H1 (cell line): ENCODE data around the gene FHIT. TPM values are rescaled to one million over a fixed set of nuclear protein-coding genes. Genes with fewer than 3 reads are reported as not detected.

Source experiments
- CTCF ChIA-PET: fragments of 300-600 bp; sonication (Branson Sonifier 250); formaldehyde crosslinking; loops from one replicate; lab custom pipeline; 2021; ENCODE audit not compliant: partially characterized antibody; lab: Charles Lee
- POLR2A ChIA-PET: fragments of 300-600 bp; sonication (Branson Sonifier 250); formaldehyde crosslinking; loops from one replicate; lab custom pipeline; 2021; ENCODE audit warnings: inconsistent platforms; ENCODE audit not compliant: partially characterized antibody; lab: Charles Lee
- DNase-seq, 2 experiments: peaks; one replicate each; pipeline versions ENCODE4 v3.0.0 to v3.0.0-alpha.2; 2010 to 2022; ENCODE audit warnings: low spot score in 2 of 2, low read depth in 1 of 2, mixed read lengths in 1 of 2
- FAIRE-seq: peaks from 2 replicates; lab custom pipeline; 2011; peaks lifted over from hg19 to GRCh38; lab: Jason Lieb, UNC
- H2AFZ ChIP-seq: 2 replicates; pipeline ENCODE4 v1.8.1; 2012; ENCODE audit warnings: low read length, inconsistent platforms
- H2AK5ac ChIP-seq: 2 replicates; pipeline ENCODE4 v1.6.1; 2013; ENCODE audit warnings: low read depth, low read length
- H2BK120ac ChIP-seq: replicated peaks from 2 replicates; pipeline ENCODE3; 2013; ENCODE audit warnings: low read depth, low read length, inconsistent platforms
- H2BK12ac ChIP-seq: 2 replicates; pipeline ENCODE4 v1.6.1; 2013; ENCODE audit warnings: low read depth, low read length
- H2BK15ac ChIP-seq: 2 replicates; pipeline ENCODE4 v1.6.1; 2013; ENCODE audit warnings: low read length
- H2BK20ac ChIP-seq: 2 replicates; pipeline ENCODE4 v1.6.1; 2013; ENCODE audit warnings: low read length
- H2BK5ac ChIP-seq: 2 replicates; pipeline ENCODE4 v1.6.1; 2013; ENCODE audit warnings: low read depth, low read length
- H3K14ac ChIP-seq: 2 replicates; pipeline ENCODE4 v1.6.1; 2013; ENCODE audit warnings: inconsistent platforms; ENCODE audit not compliant: insufficient read length
- H3K18ac ChIP-seq: 2 replicates; pipeline ENCODE4 v1.6.1; 2013; ENCODE audit warnings: low read length; ENCODE audit errors: extremely low read depth
- H3K23ac ChIP-seq: 2 replicates; pipeline ENCODE4 v1.6.1; 2013; ENCODE audit warnings: inconsistent platforms; ENCODE audit not compliant: insufficient read length
- H3K23me2 ChIP-seq: 2 replicates; pipeline ENCODE4 v1.6.1; 2013; ENCODE audit warnings: low read depth, low read length
- H3K27ac ChIP-seq: 2 replicates; pipeline ENCODE4 v1.6.1; 2011; ENCODE audit warnings: low read depth, low read length, inconsistent platforms
- H3K27me3 ChIP-seq, 4 experiments: replicated peaks in 1 of 4; 1 replicate in 1 of 4; 2 replicates in 3 of 4; pipeline versions ENCODE4 v1.6.1 to v1.8.1; 2011 to 2013; ENCODE audit warnings: low read length in 3 of 4, mild to moderate bottlenecking in 3 of 4, inconsistent platforms in 2 of 4, mixed read lengths in 2 of 4, moderate library complexity in 1 of 4; ENCODE audit not compliant: control insufficient read depth in 3 of 4, insufficient read depth in 3 of 4; ENCODE audit errors: extremely low read depth in 1 of 4
- H3K36me3 ChIP-seq, 4 experiments: 2 replicates each; pipeline versions ENCODE4 v1.6.1 to v1.8.1; 2011 to 2013; ENCODE audit warnings: mild to moderate bottlenecking in 4 of 4, low read length in 3 of 4, moderate library complexity in 2 of 4, control low read depth in 1 of 4, inconsistent platforms in 1 of 4; ENCODE audit not compliant: insufficient read depth in 4 of 4, control insufficient read depth in 2 of 4
- H3K4ac ChIP-seq: replicated peaks from 2 replicates; pipeline ENCODE3; 2013; ENCODE audit warnings: low read length, low read depth, mixed read lengths, inconsistent platforms; ENCODE audit not compliant: insufficient read length
- H3K4me1 ChIP-seq, 4 experiments: replicated peaks in 1 of 4; 1 replicate in 1 of 4; 2 replicates in 3 of 4; pipeline versions ENCODE4 v1.6.1 to v1.8.1; 2011 to 2013; ENCODE audit warnings: low read length in 3 of 4, inconsistent platforms in 2 of 4, mixed read lengths in 1 of 4; ENCODE audit not compliant: insufficient read depth in 4 of 4, control insufficient read depth in 3 of 4
- H3K4me2 ChIP-seq, 2 experiments: 2 replicates each; pipeline versions ENCODE4 v1.6.1 to v1.8.1; 2011 to 2013; ENCODE audit warnings: low read depth in 2 of 2, low read length in 2 of 2, control low read depth in 1 of 2, inconsistent platforms in 1 of 2, mild to moderate bottlenecking in 1 of 2; ENCODE audit not compliant: insufficient read depth in 1 of 2
- H3K4me3 ChIP-seq, 4 experiments: fragments of 200-600, 300-600 bp in 1 of 4; sonication (generic), shearing (Covaris generic), sonication (Bioruptor Twin) in 1 of 4; 2 replicates each; pipeline versions ENCODE4 v1.5.1 to v1.8.1; 2011 to 2016; ENCODE audit warnings: low read length in 4 of 4, low read depth in 3 of 4, control low read depth in 2 of 4, inconsistent platforms in 2 of 4, mild to moderate bottlenecking in 2 of 4, mixed read lengths in 1 of 4, moderate library complexity in 1 of 4; ENCODE audit not compliant: insufficient read depth in 2 of 4; ENCODE audit errors: extremely low read depth in 1 of 4
- H3K56ac ChIP-seq: replicated peaks from 2 replicates; pipeline ENCODE3; 2013; ENCODE audit warnings: low read depth, mild to moderate bottlenecking, mixed read lengths, low read length, inconsistent platforms; ENCODE audit not compliant: insufficient read length
- H3K79me1 ChIP-seq: 2 replicates; pipeline ENCODE4 v1.6.1; 2013; ENCODE audit warnings: low read depth, low read length, control low read depth
- H3K79me2 ChIP-seq, 2 experiments: 2 replicates each; pipeline versions ENCODE4 v1.6.1 to v1.8.1; 2012 to 2013; ENCODE audit warnings: low read length in 2 of 2, mild to moderate bottlenecking in 2 of 2, inconsistent platforms in 1 of 2; ENCODE audit not compliant: insufficient read depth in 2 of 2, control insufficient read depth in 1 of 2
- H3K9ac ChIP-seq, 4 experiments: replicated peaks in 1 of 4; 1 replicate in 1 of 4; 2 replicates in 3 of 4; pipeline versions ENCODE4 v1.6.1 to v1.8.1; 2011 to 2013; ENCODE audit warnings: low read depth in 3 of 4, low read length in 3 of 4, control low read depth in 2 of 4, mild to moderate bottlenecking in 2 of 4, moderate library complexity in 2 of 4, inconsistent platforms in 1 of 4; ENCODE audit errors: extremely low read depth in 1 of 4
- H3K9me3 ChIP-seq, 2 experiments: 2 replicates each; pipeline versions ENCODE4 v1.6.1 to v1.8.1; 2012 to 2013; ENCODE audit warnings: mild to moderate bottlenecking in 2 of 2, moderate library complexity in 2 of 2, control low read depth in 1 of 2, inconsistent platforms in 1 of 2, low read depth in 1 of 2, low read length in 1 of 2, mixed read lengths in 1 of 2; ENCODE audit not compliant: insufficient read depth in 2 of 2
- H4K20me1 ChIP-seq, 2 experiments: replicated peaks in 1 of 2; 2 replicates each; pipeline versions ENCODE3 to v1.8.1; 2011 to 2013; ENCODE audit warnings: inconsistent platforms in 2 of 2, low read length in 2 of 2, mild to moderate bottlenecking in 1 of 2; ENCODE audit not compliant: insufficient read depth in 2 of 2, control insufficient read depth in 1 of 2
- H4K5ac ChIP-seq: 2 replicates; pipeline ENCODE4 v1.6.1; 2013; ENCODE audit warnings: low read length, low read depth, mixed read lengths, inconsistent platforms; ENCODE audit not compliant: insufficient read length
- H4K8ac ChIP-seq: 2 replicates; pipeline ENCODE4 v1.8.0; 2013; ENCODE audit warnings: mild to moderate bottlenecking, moderate library complexity, low read length, inconsistent platforms; ENCODE audit not compliant: insufficient read depth; ENCODE audit errors: extremely low read depth
- H4K91ac ChIP-seq: replicated peaks from 2 replicates; pipeline ENCODE3; 2013; ENCODE audit warnings: low read length, mixed read lengths, inconsistent platforms; ENCODE audit not compliant: insufficient read length
- BRCA1 ChIP-seq: IDR thresholded peaks from 2 replicates; pipeline ENCODE4 v1.6.1; 2012; ENCODE audit warnings: low read depth, low read length, improper control_type of control experiment
- CBX5 ChIP-seq: fragments of 300-800, 300-1000 bp; sonication (generic); IDR thresholded peaks from 2 replicates; pipeline ENCODE4 v1.7.1; 2016; ENCODE audit warnings: antibody characterized with exemption, low read length, low read depth
- CEBPB ChIP-seq: IDR thresholded peaks from 2 replicates; pipeline ENCODE4 v1.6.1; 2012; ENCODE audit warnings: low read depth, low read length
- EGR1 ChIP-seq: IDR thresholded peaks from 2 replicates; pipeline ENCODE4 v1.6.1; 2011; ENCODE audit warnings: low read depth, low read length, borderline replicate concordance
- EP300 ChIP-seq, 2 experiments: IDR thresholded peaks; 1 replicate in 1 of 2; 2 replicates in 1 of 2; pipeline ENCODE4 v1.6.1; 2011 to 2012; ENCODE audit warnings: low read depth in 2 of 2, low read length in 2 of 2, mild to moderate bottlenecking in 2 of 2, borderline replicate concordance in 1 of 2, inconsistent platforms in 1 of 2, moderate library complexity in 1 of 2
- HDAC2 ChIP-seq, 2 experiments: fragments of 300-600 bp in 1 of 2; sonication (generic) in 1 of 2; IDR thresholded peaks; 2 replicates each; pipeline ENCODE4 v1.6.1; 2011 to 2012; ENCODE audit warnings: low read depth in 2 of 2, low read length in 2 of 2, mild to moderate bottlenecking in 2 of 2, moderate library complexity in 2 of 2, borderline replicate concordance in 1 of 2, inconsistent platforms in 1 of 2
- HDAC6 ChIP-seq: IDR thresholded peaks from one replicate; pipeline ENCODE4 v1.7.1; 2012; ENCODE audit warnings: low read depth, mild to moderate bottlenecking, inconsistent platforms, low read length, moderate library complexity
- JUN ChIP-seq: IDR thresholded peaks from 2 replicates; pipeline ENCODE4 v1.6.1; 2011; ENCODE audit warnings: low read depth, mild to moderate bottlenecking, improper control_type of control experiment, low read length
- JUND ChIP-seq: IDR thresholded peaks from 2 replicates; pipeline ENCODE4 v1.6.1; 2011; ENCODE audit warnings: mild to moderate bottlenecking, improper control_type of control experiment, low read length
- KDM5A ChIP-seq: fragments of 200-600 bp; IDR thresholded peaks from 2 replicates; pipeline ENCODE4 v1.7.1; 2012; ENCODE audit warnings: mild to moderate bottlenecking, low read length, inconsistent platforms, mixed read lengths
- POLR2AphosphoS5 ChIP-seq: IDR thresholded peaks from 2 replicates; pipeline ENCODE4 v1.6.1; 2011; ENCODE audit warnings: low read depth, low read length
- SIN3A ChIP-seq, 2 experiments: IDR thresholded peaks in 1 of 2; conservative IDR thresholded peaks in 1 of 2; 2 replicates each; pipeline ENCODE4 v1.6.1; 2011 to 2012; ENCODE audit warnings: low read length in 2 of 2, improper control_type of control experiment in 1 of 2, low read depth in 1 of 2, mild to moderate bottlenecking in 1 of 2
- SP1 ChIP-seq: IDR thresholded peaks from 2 replicates; pipeline ENCODE4 v1.6.1; 2011; ENCODE audit warnings: low read depth, low read length
- YY1 ChIP-seq: IDR thresholded peaks from 2 replicates; pipeline ENCODE4 v1.6.1; 2011; ENCODE audit warnings: low read depth, mild to moderate bottlenecking, low read length
- WGBS, 2 experiments: shearing (Covaris generic) in 1 of 2; methylation state at CpG; one replicate each; pipeline versions ENCODE4 v1.1.6 to v1.1.7; 2013 to 2015; ENCODE audit warnings: low lambda C conversion rate in 2 of 2, mixed read lengths in 2 of 2, inconsistent platforms in 1 of 2, low coverage in 1 of 2, missing lambda C conversion rate in 1 of 2; ENCODE audit not compliant: insufficient replicate concordance in 2 of 2, insufficient coverage in 1 of 2, insufficient read length in 1 of 2; ENCODE audit errors: extremely low coverage in 1 of 2, missing lambda C conversion rate in 1 of 2; 5-methylcytosine and 5-hydroxymethylcytosine counted together
- polyA plus RNA-seq, 7 experiments: library from polyadenylated mRNA; depleted of rRNA in 3 of 7; stranded (reverse) in 5 of 7; unstranded in 2 of 7; fragments of >200 nt in 5 of 7; fragments of 200-250 nt in 2 of 7; gene quantifications; 1 replicate in 5 of 7; 2 replicates in 1 of 7; 4 replicates in 1 of 7; pipeline versions ENCODE4 v1.2.1 to v1.2.3, GENCODE V29; 2011 to 2013; ENCODE audit warnings: missing spikeins in 2 of 7, mixed read lengths in 2 of 7
- total RNA-seq: library from RNA; stranded (reverse); fragmentation: NEBNext Ultra II Directional; extraction: Animal tissue kit (Norgen Biotek cat#: 25700); gene quantifications from 2 replicates; pipeline ENCODE4 v1.2.1, GENCODE V29; 2021

The FHIT gene
- total and polyA plus RNA-seq, 2 of the 8 experiments (the other 6 are each of a cell fraction or from before 2014, with no cell fraction given): 1.2 to 3.2 TPM

DNA sequence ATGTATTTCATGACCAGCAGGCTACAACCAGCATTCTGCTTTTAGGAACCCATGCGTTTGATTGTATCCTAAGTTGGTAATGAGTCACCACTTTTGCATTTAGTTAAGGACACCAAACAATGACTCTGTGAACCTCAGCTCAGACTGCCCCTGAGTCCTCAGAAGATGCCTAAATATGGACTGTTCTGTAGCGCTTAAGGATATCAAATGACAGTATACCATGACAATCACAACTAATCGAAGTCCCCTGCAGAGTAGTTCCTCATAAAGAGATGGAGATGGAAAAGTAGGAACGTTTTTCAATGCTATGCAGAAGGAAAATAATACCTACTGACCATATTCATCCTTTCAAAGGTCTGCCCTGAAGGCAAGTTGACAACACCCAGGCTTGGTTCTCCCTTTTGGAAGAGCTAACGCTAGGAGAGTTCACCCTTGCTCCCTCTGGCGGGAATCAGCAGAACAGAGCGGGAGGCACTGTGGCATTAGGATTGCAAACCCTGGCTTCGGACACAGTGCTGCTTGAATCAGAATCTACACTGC is 508.6 kb downstream of the FHIT start:
- H3K18ac ChIP-seq: no peak overlapping the region
- FAIRE-seq: peak; percentile 73
- no peak for TF ChIP-seq HDAC2 (IDR thresholded peaks at IDR 0.05; ENCODE audit: borderline replicate concordance in 1 of 2, low read depth in 2 of 2, low read length in 2 of 2)
- no peak for TF ChIP-seq EP300 (IDR thresholded peaks at IDR 0.05; ENCODE audit: borderline replicate concordance in 1 of 2, low read depth in 2 of 2, low read length in 2 of 2)
- no peak for TF ChIP-seq EGR1
- no peak for TF ChIP-seq HDAC6
- no peak for TF ChIP-seq CBX5
- no peak for TF ChIP-seq JUN
- no peak for TF ChIP-seq BRCA1
- TF ChIP-seq YY1: 0 out of 2 replicates have a peak, but pooled peaks have one; percentile 37
- peak; percentile 79; the same call in 1 of the 2 replicates for TF ChIP-seq JUND
- TF ChIP-seq CEBPB: no peak
- TF ChIP-seq KDM5A: no peak
- TF ChIP-seq SP1: no peak
- TF ChIP-seq SIN3A (conservative IDR thresholded peaks at IDR 0.05 in 1 of 2, IDR thresholded peaks at IDR 0.05 in 1 of 2; ENCODE audit: low read depth in 1 of 2, low read length in 2 of 2): no peak
- peak; percentile 45; the same call in 1 of the 2 replicates for TF ChIP-seq POLR2AphosphoS5

More for the DNA sequence above, 508.6 kb downstream of the FHIT start:
- H3K27me3 ChIP-seq: peaks cover 0 to 2% (median 0%) of the 10 kb centered on the region in 4 experiments; a peak in 1 of 7 replicates
- ChIA-PET POLR2A (no interaction called here), CTCF (interaction anchor here (0.5 to 4.8 kb wide), 37 partner anchors 10 to 1444 kb away, joined by 3 to 45 read pairs (median 3); no protein-coding TSS in a partner anchor)
- H3K56ac ChIP-seq: no peak overlapping the region
- H4K20me1 ChIP-seq: no peaks in the 10 kb centered on the region
- H3K9ac ChIP-seq: no peak overlapping the region
- no peak overlapping the region for H4K91ac ChIP-seq
- H3K79me2 ChIP-seq: no peaks in the 10 kb centered on the region
- H2BK5ac ChIP-seq: no peak overlapping the region
- H3K23me2 ChIP-seq: no peaks in the 10 kb centered on the region
- H2AK5ac ChIP-seq: no peak overlapping the region
- H3K4me1 ChIP-seq: peaks cover 0 to 16% (median 10%) of the 10 kb centered on the region in 4 experiments; a peak in 4 of 7 replicates
- no peak overlapping the region for H2AFZ ChIP-seq
- no peak overlapping the region for H2BK12ac ChIP-seq
- no peak overlapping the region for H3K4me2 ChIP-seq
- H2BK20ac ChIP-seq: no peak overlapping the region
- no peak overlapping the region for H3K14ac ChIP-seq
- H3K4me3 ChIP-seq: no peak overlapping the region
- H2BK15ac ChIP-seq: no peak overlapping the region
- H4K5ac ChIP-seq: no peak overlapping the region
- H3K36me3 ChIP-seq: no peaks in the 10 kb centered on the region
- H4K8ac ChIP-seq: no peak overlapping the region
- H3K9me3 ChIP-seq: no peaks in the 10 kb centered on the region; a peak in 1 of 4 replicates
- peak; percentile 61 to 69 for DNase-seq
- WGBS, 2 experiments: 43% methylated on average over 8 of the region's 8 CpGs; no CpG with 5 or more reads in 1 of the 2 experiments
- H3K4ac ChIP-seq: no peak overlapping the region
- no peaks in the 10 kb centered on the region for H3K79me1 ChIP-seq
- no peak overlapping the region for H2BK120ac ChIP-seq
- H3K27ac ChIP-seq: no peak overlapping the region
- no peak overlapping the region for H3K23ac ChIP-seq
